Fibroblast of upper back skin (primary cell): ENCODE data around the gene ANKRD31.
"Not testable (repeated sequence)": the region's sequence is repeated elsewhere in the genome, so short reads cannot be mapped to it uniquely, and the experiment has no call there.

Experiments used
- DNase-seq: peaks from one replicate; pipeline ENCODE4 v3.0.0-alpha.2; 2013

ANKRD31 gene

GRCh38 chr5:75130818-75131349 is 105.8 kb downstream of the ANKRD31 start:
- DNase-seq = no peak

DNA sequence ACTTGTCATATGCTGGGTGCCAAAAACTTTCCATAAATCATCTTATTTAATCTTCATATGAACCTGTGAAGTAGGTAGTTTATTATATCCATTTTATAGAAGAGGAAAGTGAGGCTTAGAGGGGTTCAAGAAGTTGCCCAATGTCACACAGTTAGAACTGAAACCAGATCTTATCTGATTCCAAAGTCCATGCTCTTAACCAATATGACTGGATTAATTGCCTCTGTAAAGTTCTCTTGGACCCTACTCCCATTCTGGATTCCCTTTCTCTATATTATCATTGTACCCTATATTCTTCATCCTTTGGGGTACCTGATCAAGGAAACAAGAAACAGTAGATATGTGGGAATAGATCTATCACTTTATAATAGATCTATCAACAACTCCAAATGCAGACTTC is 119.8 kb downstream of the ANKRD31 start:
- no peak for DNase-seq

- peak; percentile 10 for DNase-seq
These were observed 122.4 kb downstream of the ANKRD31 start for GRCh38 chr5:75114311-75114710.

DNA sequence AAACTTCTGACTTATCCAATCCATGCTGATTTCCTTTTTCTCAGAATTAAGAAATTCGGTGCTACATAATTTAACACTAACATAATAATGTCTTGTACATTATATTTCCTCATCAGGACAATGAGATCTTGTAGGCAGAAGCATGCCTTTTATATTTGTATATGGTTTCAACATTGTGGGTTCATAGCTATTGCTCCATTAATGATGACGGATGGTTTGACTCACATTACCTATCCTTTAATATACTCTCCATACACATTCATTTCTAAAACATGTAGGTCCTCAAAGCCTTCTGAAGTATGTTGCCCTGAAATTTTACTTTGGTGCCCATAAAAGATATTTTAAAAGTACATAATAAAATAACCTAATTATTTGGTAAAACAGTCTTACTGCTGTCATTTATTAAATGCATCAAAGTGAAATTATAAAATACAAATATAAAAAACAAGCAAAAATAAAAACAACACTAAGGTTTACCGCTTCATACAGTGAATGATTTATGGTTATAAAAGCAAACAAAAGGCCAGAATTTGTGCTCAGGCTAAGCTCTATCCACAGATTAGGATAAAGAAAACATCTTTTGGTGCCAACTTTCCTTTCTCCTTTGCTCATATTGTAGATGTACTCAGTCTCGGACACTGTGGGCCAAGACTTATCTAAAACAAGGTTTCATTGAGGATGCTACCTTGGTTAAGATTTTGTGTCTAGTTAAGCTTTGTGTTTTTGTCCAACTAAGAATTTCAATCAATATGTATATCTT is 123.1 kb downstream of the ANKRD31 start:
- DNase-seq = no peak

- DNase-seq = no peak
These were observed 127.6 kb downstream of the ANKRD31 start for GRCh38 chr5:75108931-75109596.

- no peak for DNase-seq
These were observed 128.2 kb downstream of the ANKRD31 start for GRCh38 chr5:75108515-75108914.

DNA sequence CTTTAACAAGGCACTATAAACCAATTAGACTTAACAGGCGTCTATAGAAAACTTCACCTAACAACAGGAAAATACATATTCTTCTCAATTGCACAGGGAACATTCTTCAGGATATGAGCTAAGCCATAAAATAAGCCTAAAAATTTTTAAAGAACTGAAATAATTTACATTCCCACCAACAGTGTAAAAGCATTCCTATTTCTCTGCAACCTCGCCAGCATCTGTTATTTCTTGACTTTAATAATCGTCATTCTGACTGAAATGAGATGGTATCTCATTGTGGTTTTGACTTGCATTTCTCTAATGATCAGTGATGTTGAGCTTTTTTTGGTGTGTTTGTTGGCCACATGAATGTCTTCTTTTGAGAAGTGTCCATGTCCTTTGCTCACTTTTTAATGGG is 140.7 kb downstream of the ANKRD31 start:
- DNase-seq = peak; percentile 10

GRCh38 chr5:75091597-75091996 is 145.1 kb downstream of the ANKRD31 start:
- no peak for DNase-seq

GRCh38 chr5:75089662-75090061 is 147.0 kb downstream of the ANKRD31 start:
- no peak for DNase-seq

- DNase-seq = no peak
These were observed 147.5 kb downstream of the ANKRD31 start for GRCh38 chr5:75089137-75089536.

DNA sequence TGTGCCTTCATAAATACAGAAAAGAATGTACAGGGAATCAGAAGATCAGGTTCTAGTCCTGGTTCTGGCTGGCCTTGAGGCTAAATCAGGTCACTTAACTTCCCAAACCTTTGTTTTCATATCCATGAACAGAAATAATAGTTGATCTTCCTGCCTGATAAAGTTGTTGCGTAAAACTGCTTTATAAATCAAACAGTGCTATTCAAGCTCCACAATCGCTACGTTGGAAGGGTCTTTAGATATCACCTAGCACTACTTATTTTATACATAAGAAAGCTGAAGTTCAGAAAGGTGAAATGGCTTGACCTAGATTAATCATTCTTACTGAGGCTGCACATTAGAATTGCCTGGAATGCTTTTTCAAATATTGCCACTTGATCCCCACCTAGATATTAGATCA is 148.0 kb downstream of the ANKRD31 start:
- no peak for DNase-seq

- DNase-seq = no peak
These were observed 155.2 kb downstream of the ANKRD31 start for GRCh38 chr5:75081510-75081909.

- not testable (repeated sequence) for DNase-seq
These were observed 157.3 kb downstream of the ANKRD31 start for GRCh38 chr5:75079346-75079745.

GRCh38 chr5:75078027-75078426 is 158.7 kb downstream of the ANKRD31 start:
- DNase-seq = no peak

DNA sequence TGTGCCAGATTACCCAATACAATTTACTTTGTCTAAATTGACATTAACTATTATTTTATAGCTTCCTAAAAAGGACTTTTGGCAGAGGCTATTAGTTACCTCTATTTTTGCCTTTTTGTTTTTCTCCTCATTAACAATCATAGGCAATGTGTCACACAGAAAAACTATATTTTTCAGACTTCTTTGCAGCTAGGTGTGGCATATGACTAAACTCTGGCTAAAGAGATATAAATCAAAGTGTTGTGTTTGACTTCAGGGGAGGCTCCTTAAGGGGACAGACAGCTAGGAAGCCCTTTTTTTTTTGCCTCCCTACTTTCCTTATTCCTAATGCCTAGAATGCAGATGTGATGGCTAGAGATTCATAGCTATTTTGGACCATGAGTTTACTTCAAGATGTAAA is 164.6 kb downstream of the ANKRD31 start:
- no peak for DNase-seq

DNA sequence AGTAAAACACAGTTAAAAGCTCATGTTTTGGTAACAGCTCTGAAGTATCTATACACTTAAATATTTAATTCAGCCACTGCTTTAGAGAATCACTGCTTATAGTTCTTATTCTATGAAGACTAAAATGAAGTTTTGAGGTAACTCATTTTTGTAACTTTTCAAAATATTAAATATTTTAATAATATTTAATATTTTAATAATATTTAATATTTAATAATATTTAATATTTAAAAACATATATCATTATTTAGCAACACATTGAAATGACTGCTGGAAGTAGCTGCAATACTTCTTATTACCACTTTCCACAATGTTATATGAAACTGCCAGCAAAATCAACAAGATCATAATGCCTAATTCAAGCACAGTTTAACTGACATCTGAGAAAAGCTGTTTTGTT is 165.6 kb downstream of the ANKRD31 start:
- no peak for DNase-seq

DNA sequence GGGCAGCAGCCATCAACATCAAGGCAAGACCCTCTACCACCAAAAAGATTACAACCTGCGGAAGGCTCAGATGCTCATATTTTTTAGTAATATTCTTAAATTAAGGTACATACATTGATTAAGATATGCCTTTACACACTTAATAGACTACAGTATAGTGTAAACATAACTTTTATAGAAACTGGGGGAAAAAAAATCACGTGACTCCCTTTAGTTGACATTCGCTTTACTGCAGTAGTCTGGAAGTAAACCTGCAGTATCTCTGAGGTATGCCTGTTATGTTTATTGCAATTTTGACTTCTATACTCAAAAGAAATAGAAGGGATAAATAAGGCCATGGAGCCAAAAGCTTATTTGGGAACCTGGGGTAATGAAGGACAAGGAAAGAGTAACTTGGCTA is 169.2 kb downstream of the ANKRD31 start:
- no peak for DNase-seq

GRCh38 chr5:75062925-75063531 is 173.7 kb downstream of the ANKRD31 start:
- no peak for DNase-seq

DNA sequence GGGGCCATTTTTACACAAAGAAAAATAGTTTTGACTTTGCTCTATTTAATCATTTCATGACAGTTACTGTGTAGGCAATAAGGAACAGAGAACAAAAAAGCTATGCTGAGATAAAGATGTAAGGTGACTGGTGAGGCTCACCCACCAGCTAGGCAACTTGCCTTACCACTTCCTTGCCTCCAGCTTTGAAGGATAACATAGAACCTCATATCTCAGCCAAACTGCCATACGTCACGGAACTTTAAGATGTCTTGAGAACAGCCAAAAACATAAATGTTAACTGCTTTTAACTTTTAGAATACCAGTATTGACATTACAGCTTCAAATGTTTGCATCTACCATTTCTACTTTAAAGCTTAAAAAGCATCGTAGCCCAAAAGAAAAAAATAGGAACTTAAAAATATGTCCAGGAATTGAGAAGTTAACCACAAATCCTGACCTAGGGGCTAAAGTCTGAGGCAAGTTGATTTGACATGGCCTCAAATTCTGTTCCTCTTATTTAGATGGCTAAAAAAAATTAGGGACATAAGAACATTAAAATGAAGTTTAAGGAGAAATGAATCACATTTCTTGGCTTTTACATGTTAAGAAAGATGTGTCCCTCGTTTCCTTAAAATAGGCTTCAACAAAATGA is 176.6 kb downstream of the ANKRD31 start:
- DNase-seq = no peak

DNA sequence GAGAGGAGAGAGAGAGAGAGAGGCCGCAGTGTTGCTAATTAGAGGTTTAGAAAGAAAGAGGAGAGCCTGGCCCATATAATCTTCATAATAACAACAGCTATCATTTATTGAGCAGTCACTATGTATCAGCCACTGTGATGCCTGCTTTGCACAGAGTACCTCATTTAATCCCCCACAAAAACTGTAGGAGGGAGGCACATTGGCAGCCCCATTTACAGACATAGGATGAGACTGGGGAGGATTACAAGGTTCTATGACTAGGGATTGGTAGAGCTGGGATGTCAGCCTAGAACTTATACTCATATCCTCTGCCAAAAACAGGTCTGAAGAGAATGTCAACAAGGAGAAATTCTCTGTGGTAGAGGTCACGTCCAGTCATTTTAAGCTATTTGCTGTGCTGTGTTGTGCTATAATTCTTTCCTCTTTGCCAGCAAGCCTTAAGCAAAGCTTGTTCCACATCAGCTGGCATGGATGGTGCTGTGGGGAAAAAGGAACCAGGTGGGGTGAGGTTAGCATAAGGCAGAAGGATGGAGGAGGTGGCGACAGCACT is 177.6 kb downstream of the ANKRD31 start:
- no peak for DNase-seq

DNA sequence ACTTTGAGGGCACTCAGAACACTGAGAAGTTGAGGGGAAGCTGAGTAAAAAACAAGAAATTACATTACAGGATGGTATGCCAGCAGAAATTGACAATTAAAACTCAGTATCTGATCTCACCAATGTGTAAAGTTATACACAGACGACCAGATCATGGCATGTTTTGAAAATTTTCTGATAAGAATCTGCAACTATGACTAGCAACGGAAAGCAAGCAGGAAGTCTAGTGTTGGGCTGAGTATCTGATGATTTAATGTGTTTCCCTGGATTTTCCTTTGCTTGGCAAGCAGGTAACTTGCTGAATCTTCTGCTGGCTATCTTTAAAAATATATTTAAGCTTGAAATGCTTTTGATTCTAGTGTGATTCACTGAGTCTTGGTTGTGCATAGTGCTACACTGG is 179.1 kb downstream of the ANKRD31 start:
- DNase-seq = no peak

- DNase-seq = peak; percentile 82
These were observed 180.9 kb downstream of the ANKRD31 start for GRCh38 chr5:75055727-75056144.
